Measurements from ENCODE around the gene SOS2.
A peak's percentile ranks its signal among the peaks of the same experiment; 100 is the strongest.
"Not testable (repeated sequence)": the region's sequence is repeated elsewhere in the genome, so short reads cannot be mapped to it uniquely, and the experiment has no call there.

The SOS2 gene

GRCh38 chr14:50225067-50225973 lies 6.1 kb downstream of the SOS2 start:
- no peak for DNase-seq

- no peak for DNase-seq
Observed at GRCh38 chr14:50222055-50222613, 9.2 kb downstream of the SOS2 start.

GRCh38 chr14:50218501-50218900 lies 12.9 kb downstream of the SOS2 start:
- DNase-seq = no peak

- DNase-seq = no peak
Observed at GRCh38 chr14:50215416-50215815, 16.0 kb downstream of the SOS2 start.

GRCh38 chr14:50213795-50214194 lies 17.6 kb downstream of the SOS2 start:
- DNase-seq = no peak

GRCh38 chr14:50212726-50213125 lies 18.7 kb downstream of the SOS2 start:
- no peak for DNase-seq

- no peak for DNase-seq
Observed at GRCh38 chr14:50210074-50210473, 21.3 kb downstream of the SOS2 start.

GRCh38 chr14:50198499-50198898 lies 32.9 kb downstream of the SOS2 start:
- no peak for DNase-seq

- no peak for DNase-seq
Observed at GRCh38 chr14:50191499-50191898, 39.9 kb downstream of the SOS2 start.

- DNase-seq = no peak
Observed at GRCh38 chr14:50186107-50186506, 45.3 kb downstream of the SOS2 start.

GRCh38 chr14:50173891-50174290 lies 57.5 kb downstream of the SOS2 start:
- DNase-seq = no peak

- no peak for DNase-seq
Observed at GRCh38 chr14:50171895-50172294, 59.5 kb downstream of the SOS2 start.

GRCh38 chr14:50167381-50167780 lies 64.0 kb downstream of the SOS2 start:
- DNase-seq = not testable (repeated sequence)

GRCh38 chr14:50156111-50156510 lies 75.3 kb downstream of the SOS2 start:
- DNase-seq = no peak

- no peak for DNase-seq
Observed at GRCh38 chr14:50148799-50149198, 82.6 kb downstream of the SOS2 start.

GRCh38 chr14:50139192-50139591 lies 92.2 kb downstream of the SOS2 start:
- no peak for DNase-seq

GRCh38 chr14:50127802-50128201 lies 103.6 kb downstream of the SOS2 start:
- no peak for DNase-seq

GRCh38 chr14:50123062-50123461 lies 108.3 kb downstream of the SOS2 start:
- DNase-seq = no peak

- DNase-seq = no peak
Observed at GRCh38 chr14:50122291-50122690, 109.1 kb downstream of the SOS2 start.

- no peak for DNase-seq
Observed at GRCh38 chr14:50121486-50121885, 109.9 kb downstream of the SOS2 start.

GRCh38 chr14:50117456-50117855 lies 113.9 kb downstream of the SOS2 start:
- no peak for DNase-seq

- DNase-seq = no peak
Observed at GRCh38 chr14:50116966-50117365, 114.4 kb downstream of the SOS2 start.

GRCh38 chr14:50116181-50116956 lies 115.0 kb downstream of the SOS2 start, which contains the start of gene VCPKMT:
Gene VCPKMT, minus strand, starts transcription at chr14:50116572. Its CDS starts 20 bp downstream, at chr14:50116552.
- DNase-seq = peak; percentile 94 to 98
